ENCODE data around the gene TPSG1.

- TF ChIP-seq CSDC2 (CRISPR knock-in tag; IDR thresholded peaks at IDR 0.05) (no peak), PATZ1 (CRISPR knock-in tag; IDR thresholded peaks at IDR 0.05; ENCODE audit: borderline replicate concordance) (no peak), TSHZ2 (CRISPR knock-in tag; IDR thresholded peaks at IDR 0.05) (no peak), TOX (CRISPR knock-in tag; IDR thresholded peaks at IDR 0.05; ENCODE audit: borderline replicate concordance) (no peak), CSRNP3 (CRISPR knock-in tag; IDR thresholded peaks at IDR 0.05) (no peak), CREB5 (CRISPR knock-in tag; IDR thresholded peaks at IDR 0.05; ENCODE audit: low read depth) (no peak), GLIS3 (CRISPR knock-in tag; IDR thresholded peaks at IDR 0.05) (no peak), RARB (CRISPR knock-in tag; IDR thresholded peaks at IDR 0.05) (no peak), ESRRG (CRISPR knock-in tag; IDR thresholded peaks at IDR 0.05) (no peak)
Observed at GRCh38 chr16:1177750-1178149, 47.3 kb downstream of the TPSG1 start.

Measured in SK-N-SH treated with all-trans-retinoic acid at 6 μM for 48 hours (cell line).